Activated T-helper 1 cell treated with anti-CD3 and anti-CD28 coated beads, Interleukin-2, amount 50 U/mL, for 16 hours (primary cell): ENCODE data around the gene PDE3A.
"Not testable (repeated sequence)": the region's sequence is repeated elsewhere in the genome, so short reads cannot be mapped to it uniquely, and the experiment has no call there.

Source experiments
- DNase-seq, 2 donors: peaks; one replicate each; pipeline ENCODE4 v3.0.0-alpha.2; 2020; ENCODE audit warnings: low read depth in 1 of 2, low spot score in 1 of 2

PDE3A gene

DNA sequence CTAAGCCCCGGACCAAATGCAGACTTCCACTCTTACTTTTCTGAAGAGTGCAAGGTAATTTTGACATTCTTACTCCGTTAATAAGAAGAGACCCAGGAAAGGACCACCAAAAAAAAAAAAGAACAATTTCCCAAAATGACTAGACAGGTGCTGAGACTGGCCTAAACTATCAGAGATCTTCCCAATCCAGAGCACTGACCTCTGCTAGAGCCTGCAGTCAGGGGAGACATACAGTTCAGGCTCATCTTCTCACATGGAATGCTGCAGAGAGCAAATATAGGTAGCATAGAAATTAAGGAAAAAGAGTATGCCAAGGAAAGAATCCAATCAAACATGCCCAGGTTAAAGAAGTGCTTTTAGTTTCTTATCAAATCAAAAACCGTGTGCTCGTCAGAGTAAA lies 177.9 kb downstream of the PDE3A start:
- DNase-seq = no peak

DNA sequence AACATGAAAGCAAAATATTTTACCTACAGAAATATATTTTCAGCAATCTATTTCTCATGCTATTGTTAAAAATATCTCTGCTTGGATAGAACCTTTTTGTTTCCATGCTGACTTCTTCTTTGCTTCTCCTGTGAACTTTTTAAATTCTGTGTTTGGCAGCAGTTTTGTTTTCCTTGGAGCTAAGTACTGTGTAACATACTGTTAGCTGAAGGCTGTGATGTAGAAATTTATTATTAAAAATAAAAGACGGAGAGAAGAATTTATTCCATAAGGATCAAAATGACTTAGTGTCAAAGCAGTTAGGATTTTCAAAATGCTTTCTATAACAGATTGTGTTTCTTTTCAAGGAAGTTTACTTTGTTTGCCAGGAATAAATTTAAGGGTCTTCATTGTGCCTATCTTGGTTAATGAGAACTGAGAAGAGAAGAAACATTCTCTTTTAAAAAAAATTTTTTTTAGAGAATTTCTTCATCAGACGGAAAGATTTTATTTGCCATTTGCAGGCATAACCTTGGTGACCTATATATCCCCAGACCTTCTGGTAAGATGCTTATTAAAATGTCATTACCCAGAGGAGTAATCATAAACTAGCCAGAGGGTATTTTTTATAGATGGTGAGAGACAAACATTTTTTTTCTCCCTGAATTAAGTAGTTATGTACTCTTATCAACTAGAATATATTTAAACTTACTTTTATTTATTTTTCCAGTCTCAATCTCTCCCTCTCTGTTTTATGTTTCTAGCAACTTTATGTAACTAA lies 179.7 kb downstream of the PDE3A start:
- DNase-seq = no peak

DNA sequence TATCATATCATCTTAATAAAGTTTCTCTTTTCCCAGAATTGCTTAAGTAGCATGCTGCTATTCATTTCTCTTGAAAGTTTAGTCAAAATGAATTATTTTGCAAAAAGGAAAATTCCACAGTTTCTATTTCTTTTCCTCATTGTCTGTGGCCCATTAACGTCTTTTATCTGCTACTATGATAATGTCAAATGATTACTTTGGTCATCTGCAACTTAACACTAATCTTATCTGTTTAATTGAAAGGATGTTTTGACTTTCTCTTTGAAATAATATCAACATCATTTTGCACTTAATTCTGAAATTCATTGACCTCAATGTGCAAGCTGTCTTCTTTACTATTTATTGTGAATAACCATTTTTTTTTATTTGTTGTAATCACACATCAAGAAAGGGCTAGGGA lies 180.3 kb downstream of the PDE3A start:
- no peak for DNase-seq

DNA sequence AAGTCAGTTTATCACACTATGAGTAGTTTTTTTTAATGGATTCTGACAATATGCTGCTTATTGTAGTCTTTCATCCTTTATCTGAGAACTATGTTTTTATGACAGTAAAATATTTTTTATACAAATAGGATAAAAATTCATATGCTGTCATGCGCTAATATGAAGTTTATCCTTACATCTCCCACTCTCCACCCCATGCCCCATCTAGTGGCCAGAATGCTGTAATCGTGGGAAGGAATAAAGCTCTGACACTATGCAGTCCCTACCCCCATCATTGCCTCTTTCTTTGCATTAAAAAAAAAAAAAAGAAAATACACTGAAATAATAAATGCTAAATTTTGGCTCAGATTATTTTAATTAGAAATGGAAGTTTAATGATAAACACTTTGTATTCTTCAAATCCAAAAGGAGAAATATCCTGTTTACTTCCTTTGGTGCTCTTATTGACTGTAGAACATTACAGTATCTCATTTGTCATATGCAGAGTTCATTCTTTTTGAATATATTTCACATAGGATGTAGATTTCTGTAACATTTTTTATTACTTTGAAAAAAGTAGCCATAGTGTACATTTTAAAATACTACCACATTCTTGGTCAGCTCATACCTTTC lies 180.9 kb downstream of the PDE3A start:
- DNase-seq = no peak

DNA sequence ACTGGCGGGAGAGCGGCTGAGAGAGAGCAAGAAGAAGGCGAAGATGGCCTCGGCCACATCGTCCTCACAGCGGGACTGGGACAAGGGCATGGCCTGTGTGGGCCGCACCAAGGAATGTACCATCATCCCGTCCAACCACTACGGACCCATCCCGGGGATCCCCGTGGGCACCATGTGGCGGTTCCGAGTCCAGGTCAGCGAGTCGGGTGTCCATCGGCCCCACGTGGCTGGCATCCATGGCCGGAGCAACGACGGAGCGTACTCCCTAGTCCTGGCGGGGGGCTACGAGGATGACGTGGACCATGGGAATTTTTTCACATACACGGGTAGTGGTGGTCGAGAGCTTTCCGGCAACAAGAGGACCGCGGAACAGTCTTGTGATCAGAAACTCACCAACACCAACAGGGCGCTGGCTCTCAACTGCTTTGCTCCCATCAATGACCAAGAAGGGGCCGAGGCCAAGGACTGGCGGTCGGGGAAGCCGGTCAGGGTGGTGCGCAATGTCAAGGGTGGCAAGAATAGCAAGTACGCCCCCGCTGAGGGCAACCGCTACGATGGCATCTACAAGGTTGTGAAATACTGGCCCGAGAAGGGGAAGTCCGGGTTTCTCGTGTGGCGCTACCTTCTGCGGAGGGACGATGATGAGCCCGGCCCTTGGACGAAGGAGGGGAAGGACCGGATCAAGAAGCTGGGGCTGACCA lies 183.6 kb downstream of the PDE3A start:
- not testable (repeated sequence) for DNase-seq

DNA sequence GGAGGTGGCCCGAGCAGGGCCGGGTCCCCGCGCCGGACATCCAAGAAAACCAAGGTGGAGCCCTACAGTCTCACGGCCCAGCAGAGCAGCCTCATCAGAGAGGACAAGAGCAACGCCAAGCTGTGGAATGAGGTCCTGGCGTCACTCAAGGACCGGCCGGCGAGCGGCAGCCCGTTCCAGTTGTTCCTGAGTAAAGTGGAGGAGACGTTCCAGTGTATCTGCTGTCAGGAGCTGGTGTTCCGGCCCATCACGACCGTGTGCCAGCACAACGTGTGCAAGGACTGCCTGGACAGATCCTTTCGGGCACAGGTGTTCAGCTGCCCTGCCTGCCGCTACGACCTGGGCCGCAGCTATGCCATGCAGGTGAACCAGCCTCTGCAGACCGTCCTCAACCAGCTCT lies 184.2 kb downstream of the PDE3A start:
- not testable (repeated sequence) for DNase-seq

DNA sequence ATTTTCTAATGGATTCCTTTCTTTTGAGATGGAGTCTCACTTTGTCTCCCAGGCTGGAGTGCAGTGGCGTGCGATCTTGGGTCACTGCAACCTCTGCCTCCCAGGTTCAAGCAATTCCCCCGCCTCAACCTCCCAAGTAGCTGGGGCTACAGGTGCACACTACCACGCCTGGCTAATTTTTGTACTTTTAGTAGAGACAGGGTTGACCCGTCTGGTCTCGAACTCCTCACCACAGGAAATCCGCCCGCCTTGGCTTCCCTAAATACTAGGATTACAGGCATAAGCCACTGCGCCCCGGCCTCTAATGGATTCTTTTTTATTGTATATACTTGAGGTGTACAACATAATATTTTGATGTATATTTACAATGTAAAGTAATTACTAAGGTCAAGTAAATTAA lies 186.7 kb downstream of the PDE3A start:
- DNase-seq = no peak

DNA sequence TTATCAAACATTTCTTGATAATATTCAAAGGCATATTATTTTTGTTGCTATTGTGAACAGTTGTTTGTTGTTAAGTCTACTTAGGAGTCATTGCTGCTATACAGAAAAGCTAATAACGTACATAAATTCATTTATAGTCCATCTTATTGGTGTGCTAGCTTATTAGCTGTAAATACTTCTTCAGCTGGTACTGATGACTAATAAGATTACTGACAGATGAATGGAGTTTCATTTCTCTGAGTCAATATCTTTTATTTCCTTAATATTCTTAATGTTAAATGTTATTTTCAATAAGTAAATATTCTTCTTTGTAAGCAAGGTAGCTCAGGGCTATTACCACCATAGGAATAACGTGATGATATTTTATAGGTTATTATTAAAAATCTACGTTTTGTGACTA lies 187.4 kb downstream of the PDE3A start:
- DNase-seq = no peak

DNA sequence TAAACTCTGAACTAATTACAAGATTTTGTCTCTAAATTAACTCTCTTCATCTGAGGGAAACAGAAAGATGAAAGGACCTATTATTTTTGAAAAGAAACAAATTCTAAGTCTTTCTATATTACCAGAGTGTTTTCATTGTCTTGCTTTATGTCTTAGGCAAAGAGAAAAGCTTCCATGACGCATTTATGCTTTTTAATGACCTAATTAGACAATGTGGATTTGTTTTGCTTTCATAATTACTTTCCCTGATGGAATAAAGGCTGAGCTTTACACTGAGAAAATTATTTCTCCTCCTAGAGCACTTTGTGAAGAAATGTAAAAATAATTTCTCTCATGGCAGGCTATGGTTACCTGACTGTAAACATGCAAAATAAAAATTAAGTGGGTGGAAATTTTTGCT lies 188.8 kb downstream of the PDE3A start:
- DNase-seq = no peak

DNA sequence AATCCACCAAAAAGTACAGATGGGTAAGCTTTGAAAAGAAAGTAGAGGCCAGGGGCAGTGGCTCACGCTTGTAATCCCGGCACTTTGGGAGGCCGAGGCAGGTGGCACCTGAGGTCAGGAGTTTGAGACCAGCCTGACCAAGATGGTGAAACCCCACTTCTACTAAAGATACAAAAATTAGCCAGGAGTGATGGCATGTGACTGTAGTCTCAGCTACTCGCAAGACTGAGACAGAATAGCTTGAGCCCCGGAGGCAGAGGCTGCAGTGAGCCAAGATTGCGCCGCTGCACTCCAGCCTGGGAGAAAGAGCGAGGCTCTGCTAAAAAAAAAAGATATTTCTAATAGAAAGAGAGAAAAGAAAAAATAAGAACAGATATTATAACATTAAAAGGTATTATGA lies 192.6 kb downstream of the PDE3A start:
- DNase-seq = no peak

DNA sequence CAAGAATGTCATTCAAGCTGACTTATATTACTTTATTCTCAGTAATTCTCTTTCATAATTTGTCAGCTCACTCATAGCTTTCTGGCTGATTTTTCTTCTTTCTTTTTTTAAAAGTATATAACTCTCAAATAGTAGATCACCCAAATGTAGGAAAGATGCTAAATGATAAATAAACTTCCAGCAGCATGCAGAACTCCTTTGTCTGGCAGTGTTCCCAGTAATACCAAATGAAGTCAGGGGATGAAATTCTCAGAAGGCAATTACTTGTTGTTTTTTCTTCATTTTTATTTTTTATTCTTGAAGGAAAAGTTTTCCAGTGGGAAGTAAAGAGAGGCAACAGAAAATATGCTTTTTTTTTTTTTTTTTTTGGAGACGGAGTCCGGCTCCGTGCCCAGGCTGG lies 193.5 kb downstream of the PDE3A start:
- DNase-seq = no peak

DNA sequence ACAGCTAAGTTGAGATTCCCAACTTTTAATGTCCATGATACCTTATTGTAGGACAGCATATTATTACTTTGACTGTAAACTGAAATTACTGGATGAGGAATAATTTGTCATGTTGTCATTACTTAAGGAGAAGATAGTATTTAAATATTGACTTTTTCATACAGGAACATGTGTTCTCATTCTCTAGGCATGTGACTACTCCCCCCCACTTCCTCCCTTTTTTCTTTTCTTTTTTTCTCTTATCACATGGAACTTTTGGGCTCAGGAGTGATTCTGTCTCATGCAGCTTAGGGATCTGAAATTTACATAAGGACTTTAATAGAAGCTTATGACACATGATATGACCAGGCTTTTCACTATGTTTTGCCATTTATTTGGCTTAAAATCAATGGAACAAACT lies 199.1 kb downstream of the PDE3A start:
- no peak for DNase-seq

DNA sequence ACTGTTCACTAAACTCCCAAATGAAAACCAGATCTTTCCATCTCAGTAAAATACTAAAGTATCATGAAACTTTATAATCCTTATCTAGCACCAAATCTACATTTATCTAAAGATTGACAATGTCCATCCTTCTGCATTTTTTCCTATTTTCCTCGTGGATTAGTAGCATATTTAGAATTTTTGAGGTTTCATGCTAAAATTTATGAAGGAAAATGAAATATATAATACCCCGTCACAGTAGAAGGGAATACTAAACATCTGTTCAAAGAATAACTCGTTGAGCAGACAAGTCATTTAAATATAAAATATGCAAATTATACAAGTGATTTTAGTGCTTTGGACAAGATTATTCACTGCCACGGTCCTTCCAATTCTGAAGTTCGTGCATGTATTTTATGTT lies 204.1 kb downstream of the PDE3A start:
- DNase-seq = no peak

DNA sequence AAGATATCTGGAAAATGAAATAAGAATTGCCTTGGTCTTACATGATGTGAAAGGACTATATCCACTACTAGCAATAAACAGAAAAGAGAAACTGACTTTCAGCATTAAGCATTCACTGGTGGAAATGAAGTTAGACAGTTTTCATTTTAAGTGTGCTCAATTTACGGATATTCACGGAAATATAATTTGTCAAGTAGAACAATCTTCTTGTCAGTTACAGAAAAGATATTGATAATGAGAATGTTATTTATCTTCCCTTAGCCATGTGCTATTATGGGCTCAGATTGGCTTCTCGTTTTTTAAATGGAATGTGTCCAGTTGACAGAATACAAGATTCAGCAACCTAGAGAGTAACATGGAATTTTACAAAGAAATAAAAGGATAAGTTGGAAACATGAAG lies 208.2 kb downstream of the PDE3A start:
- DNase-seq = no peak

DNA sequence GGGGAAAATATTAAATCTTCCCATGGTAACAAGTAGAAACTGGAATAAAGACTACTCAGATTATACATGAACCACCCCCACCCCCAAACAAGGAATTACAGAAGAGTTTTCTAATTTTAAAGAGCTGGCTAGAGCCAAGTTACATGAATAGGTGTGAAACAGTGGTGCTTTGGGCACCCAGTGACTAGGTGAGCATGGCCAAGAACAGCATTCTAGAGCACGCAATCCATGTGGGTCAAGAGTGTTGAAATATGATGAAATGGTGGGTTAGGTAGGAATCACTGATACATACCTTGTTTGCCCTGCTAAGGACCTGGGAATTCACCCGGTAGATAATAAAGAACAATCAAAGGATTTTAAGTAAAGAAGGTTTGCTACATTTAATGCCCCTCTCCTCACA lies 208.7 kb downstream of the PDE3A start:
- no peak for DNase-seq

DNA sequence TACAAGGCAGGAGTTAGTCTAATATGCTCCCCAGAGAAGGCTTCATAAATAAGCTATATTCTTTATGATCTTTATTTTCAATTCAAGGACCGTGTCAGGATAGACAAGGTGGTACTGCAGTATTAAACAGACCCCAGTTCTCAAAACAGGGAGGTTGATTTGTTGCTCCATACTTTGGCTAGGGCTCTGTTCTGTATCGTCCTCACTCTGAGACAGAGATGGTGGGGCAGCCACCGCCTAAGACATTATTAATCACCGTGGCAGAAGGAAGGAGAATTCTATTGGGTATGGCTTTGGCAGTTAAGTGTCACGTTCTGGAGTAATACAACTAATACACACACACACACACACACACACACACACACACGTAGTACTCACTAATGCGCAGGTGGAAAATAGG lies 209.8 kb downstream of the PDE3A start:
- DNase-seq = no peak

DNA sequence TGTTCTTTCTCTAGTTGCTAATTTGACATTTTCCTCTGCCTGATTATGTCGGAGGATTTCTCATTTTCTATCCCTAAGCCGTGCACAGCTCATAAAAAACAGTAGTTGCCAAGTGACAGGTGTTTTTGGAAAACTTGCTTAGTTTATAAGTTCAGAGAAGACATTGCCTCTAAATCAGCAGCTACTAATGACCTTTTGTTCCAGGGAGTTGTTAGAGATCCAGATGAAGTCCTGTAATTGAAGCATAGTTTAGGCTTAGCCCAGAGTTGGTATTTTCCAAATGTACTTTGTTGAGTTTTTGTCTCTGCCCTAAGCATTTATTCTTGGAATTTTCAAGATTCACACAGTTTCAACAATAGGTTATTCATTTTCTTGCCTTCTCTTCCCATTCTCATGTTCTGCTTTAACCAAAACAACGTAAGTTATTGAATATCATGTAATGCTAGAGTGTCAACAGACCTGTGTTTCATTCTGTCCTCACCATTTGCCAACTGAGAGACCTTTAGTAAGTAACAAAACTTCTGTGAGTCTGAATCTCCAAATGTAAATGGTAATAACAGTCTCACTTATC lies 216.8 kb downstream of the PDE3A start:
- no peak for DNase-seq

DNA sequence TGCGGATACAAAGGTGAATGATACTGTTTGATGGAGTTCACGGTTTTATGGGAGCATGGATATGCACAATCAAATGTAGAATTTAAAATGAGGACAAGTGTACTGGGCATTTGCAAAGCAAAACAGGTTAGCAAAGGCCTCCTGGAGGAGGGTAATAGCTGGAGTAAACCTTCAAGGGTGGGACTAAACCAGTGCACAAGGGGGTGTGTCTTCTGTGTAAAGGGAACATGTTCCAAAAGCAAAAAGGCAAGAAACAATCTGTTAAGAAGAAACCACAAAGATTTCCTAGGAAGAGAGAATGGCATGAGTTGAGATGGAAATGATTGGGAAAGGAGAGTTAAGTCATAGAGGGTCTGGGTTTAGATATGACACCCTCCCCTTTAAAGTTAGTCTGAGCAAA lies 217.6 kb downstream of the PDE3A start:
- DNase-seq = no peak

DNA sequence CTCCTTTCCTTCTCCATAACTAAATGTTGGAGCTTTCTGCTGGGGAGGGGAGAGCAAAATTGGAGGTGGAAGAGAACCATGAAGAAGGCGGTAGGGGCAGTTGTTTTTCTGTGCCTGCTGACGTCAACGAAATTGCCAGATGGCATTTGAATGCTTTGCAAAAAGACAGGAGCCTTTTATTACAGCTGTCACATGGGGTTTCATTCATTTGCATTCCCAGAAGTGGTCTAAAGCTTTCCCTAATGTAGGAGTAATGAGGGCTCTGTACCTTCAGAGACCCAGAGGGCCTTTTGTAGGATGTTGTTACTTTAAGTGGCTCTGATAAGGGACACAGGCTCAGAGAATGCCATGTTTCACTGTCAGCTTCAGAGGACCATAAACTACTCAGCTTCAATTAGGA lies 219.7 kb downstream of the PDE3A start:
- no peak for DNase-seq

DNA sequence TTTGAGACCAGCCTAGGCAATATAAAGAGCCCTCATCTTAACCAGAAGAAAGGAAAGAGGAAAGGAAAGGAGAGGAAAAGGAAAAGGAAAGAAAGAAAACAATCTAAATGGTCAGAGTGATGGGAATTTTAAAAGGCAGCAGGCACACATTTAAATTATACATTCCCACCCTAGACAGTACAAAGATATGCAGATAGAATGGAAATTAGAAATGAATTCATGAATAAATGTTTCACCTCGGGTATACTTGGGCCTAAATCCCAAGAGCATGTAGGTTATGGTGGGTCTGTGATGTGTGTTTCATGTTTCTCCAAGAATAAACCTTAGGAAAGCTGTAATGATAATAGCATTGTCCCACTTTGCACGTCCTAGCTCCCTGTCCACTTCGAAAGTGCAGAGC lies 222.2 kb downstream of the PDE3A start:
- no peak for DNase-seq

DNA sequence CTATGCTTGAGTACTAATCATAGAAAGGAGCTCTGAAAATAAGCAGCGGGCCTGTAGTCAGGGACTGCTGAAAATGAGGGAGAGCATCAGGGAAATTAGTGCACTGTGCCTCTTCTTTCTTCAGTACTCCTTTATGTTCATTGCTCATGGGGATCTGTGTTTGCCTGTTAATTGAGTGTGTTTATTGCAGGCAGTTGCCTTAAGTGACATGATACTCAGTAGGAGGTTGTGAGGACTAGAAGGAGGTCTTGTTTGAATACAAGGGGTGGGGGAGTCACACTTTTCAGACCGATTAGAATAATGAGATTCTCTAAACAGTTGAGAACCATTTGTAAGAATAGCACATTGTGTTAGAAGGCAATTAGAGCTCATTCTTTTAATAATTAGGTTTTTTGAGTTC lies 224.2 kb downstream of the PDE3A start:
- DNase-seq = no peak

DNA sequence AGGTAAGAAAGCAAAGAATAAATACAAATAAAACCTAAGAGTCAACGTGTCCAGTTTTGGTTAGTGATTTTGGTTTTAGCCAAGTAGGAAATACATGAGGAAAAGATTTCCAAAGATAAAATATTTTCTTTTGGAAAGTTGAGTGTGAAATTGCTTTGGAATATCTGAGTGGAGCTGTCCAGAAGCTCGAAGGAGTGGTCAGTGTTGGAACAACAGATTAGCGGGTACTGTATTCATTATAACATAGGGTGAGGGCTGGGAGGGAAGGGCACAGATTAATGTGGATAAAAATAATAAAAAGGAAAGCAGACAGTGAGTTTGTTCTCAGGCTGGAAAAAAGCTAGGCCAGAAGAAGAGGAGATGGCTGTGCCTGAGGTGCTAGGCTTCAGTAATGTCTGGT lies 225.3 kb downstream of the PDE3A start:
- DNase-seq = no peak
